Ishikawa (cell line): ENCODE results near the gene AGA.

Experiments
- EP300 ChIP-seq: IDR thresholded peaks from 2 replicates; pipeline ENCODE4 v1.6.1; 2012; ENCODE audit warnings: borderline replicate concordance
- TAF1 ChIP-seq: IDR thresholded peaks from 2 replicates; pipeline ENCODE4 v1.6.1; 2012; ENCODE audit warnings: low read depth, mild to moderate bottlenecking
- YY1 ChIP-seq: IDR thresholded peaks from 2 replicates; pipeline ENCODE4 v1.6.1; 2012; ENCODE audit warnings: low read depth
- TF ChIP-seq, protein P1 (sequence below): IDR thresholded peaks from 2 replicates; pipeline ENCODE4 v1.6.1; 2012
- TF ChIP-seq, protein P2 (sequence below): IDR thresholded peaks from 2 replicates; pipeline ENCODE4 v1.6.1; 2012

DNA sequence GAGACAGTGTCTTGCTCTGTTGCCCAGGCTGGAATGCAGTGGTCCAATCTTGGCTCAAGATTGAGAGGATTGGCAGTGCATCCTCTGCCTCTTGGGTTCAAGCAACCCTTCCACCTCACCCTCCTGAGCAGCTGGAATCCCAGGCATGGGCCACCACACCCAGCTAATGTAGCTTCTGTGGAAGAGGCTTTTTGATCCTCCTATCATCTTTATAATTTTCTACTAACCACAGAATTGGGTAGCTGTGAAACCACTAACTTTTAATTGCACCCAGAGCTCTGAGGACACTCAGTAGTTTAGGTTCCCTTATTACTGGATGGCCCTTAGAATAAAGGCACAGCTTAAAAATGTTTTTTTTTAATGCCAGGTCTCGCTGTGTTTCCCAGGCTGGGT is 8.9 kb upstream of the AGA start:
- TF ChIP-seq, protein P1, sequence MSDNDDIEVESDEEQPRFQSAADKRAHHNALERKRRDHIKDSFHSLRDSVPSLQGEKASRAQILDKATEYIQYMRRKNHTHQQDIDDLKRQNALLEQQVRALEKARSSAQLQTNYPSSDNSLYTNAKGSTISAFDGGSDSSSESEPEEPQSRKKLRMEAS = no peak
- TF ChIP-seq EP300 (no peak), TAF1 (no peak), YY1 (no peak)
- TF ChIP-seq, protein P2, sequence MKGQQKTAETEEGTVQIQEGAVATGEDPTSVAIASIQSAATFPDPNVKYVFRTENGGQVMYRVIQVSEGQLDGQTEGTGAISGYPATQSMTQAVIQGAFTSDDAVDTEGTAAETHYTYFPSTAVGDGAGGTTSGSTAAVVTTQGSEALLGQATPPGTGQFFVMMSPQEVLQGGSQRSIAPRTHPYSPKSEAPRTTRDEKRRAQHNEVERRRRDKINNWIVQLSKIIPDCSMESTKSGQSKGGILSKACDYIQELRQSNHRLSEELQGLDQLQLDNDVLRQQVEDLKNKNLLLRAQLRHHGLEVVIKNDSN = no peak
